ENCODE results near the gene NUP54.

Gene NUP54

GRCh38 chr4:76074468-76074867, 73.7 kb downstream of the NUP54 start, which contains the start of gene ART3:
Gene ART3 (plus strand): TSS chr4:76074709. CDS start chr4:76075890, 1,181 bp downstream.
- H3K4me3 ChIP-seq (ENCODE audit: low read depth, low read length) = no peak within 1 kb of the TSS

- H3K4me3 ChIP-seq (ENCODE audit: low read depth, low read length) = no peak overlapping the region
Observed at GRCh38 chr4:76072760-76073159, 75.4 kb downstream of the NUP54 start.

- no peak overlapping the region for H3K4me3 ChIP-seq (ENCODE audit: low read depth, low read length)
Observed at GRCh38 chr4:76067652-76068286, 80.4 kb downstream of the NUP54 start.

- no peak overlapping the region for H3K4me3 ChIP-seq (ENCODE audit: low read depth, low read length)
Observed at GRCh38 chr4:76066546-76066945, 81.7 kb downstream of the NUP54 start.
